GM19372 (cell line): ENCODE measurements around the gene CD28.

Experiments
- ATAC-seq: cut with Tn5 transposase; IDR thresholded peaks from one replicate; pipeline ENCODE4 v1.9.1; 2021; ENCODE audit warnings: mild to moderate bottlenecking, low read depth, moderate library complexity; ENCODE audit not compliant: unreplicated experiment

CD28 gene

GRCh38 chr2:203706403-203706802, at the start of gene CD28:
TSS of gene CD28 (plus strand) at chr2:203706639. CDS start at chr2:203706697, 58 bp downstream.
- ATAC-seq = peak; percentile 100

DNA sequence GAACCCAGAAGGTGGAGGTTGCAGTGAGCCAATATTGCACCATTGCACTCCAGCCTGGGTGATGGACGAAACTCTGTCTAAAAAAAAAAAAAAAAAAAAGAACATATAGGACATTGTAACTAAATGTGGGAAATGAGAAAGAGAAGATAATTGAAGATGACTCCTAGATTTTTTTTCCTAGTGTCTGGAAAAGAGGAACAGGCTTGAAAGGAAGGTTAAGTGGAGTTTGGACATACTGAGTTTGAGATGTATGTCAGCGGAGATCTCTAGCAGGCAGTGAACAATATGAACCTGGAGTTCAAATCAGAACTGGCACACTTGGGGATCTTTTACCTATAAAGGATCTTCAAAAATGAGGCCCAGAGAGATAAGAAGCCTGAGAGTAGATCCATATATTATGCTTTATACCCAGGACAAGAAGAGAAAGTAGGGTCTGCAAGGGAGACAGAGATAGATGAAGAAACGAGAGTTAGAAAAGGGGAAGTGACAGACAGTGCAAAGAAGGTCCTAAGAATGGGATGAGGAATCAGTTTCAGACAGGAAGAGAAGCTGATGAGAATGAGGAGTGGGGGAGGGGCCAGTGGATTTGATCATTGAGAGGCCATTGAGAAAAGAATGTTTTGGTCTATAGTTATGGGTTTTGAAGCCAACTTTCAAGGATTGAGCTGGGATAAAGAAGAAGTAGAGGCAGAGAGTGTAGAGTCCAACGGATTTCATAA, 46.9 kb upstream of the CD28 start:
- ATAC-seq = no peak

GRCh38 chr2:203660465-203660864, 46.0 kb upstream of the CD28 start:
- no peak for ATAC-seq

GRCh38 chr2:203661279-203661908, 45.0 kb upstream of the CD28 start:
- ATAC-seq = no peak

DNA sequence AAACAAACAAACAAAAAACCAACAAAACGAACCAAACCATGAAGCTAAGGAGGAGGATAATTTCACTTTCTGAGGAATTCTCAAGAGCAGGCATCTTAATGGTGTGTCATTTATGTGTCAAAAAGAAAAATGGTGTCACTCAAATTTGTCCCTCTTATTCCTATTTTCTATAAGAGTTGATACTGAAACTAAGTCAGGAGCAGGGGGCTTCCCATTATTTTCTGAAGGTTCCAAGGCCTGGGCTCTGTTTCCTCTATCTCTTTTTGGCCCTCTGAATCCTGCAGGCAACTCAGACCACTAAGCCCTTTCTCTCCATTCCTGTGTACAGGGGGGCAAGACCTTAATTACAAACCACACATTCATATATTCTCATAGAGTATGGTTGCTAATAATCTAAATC, 44.0 kb upstream of the CD28 start:
- ATAC-seq = no peak

DNA sequence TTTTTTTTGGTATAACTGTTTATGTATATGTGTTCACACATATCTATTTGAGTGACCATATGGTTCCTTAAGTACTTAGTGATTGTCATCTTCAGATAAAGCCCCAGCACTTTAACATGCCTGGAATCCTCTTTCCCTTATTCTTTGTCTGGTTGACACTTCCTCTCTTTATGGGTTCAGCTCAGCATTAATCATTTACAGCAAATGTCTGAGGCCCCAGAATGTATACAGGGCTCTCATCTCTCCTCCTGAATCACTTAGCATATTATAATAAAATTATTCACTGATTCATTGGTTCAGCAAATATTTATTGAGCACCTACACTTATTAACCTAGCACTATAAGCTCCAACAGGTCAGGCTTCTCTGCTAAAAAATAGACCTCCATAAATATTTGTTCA, 43.5 kb upstream of the CD28 start:
- no peak for ATAC-seq

- no peak for ATAC-seq
These were observed 42.2 kb upstream of the CD28 start for GRCh38 chr2:203664029-203664755.

- ATAC-seq = no peak
These were observed 38.6 kb upstream of the CD28 start for GRCh38 chr2:203667838-203668237.

GRCh38 chr2:203669820-203670219, 36.6 kb upstream of the CD28 start:
- ATAC-seq = no peak

GRCh38 chr2:203670939-203671338, 35.5 kb upstream of the CD28 start:
- ATAC-seq = no peak

DNA sequence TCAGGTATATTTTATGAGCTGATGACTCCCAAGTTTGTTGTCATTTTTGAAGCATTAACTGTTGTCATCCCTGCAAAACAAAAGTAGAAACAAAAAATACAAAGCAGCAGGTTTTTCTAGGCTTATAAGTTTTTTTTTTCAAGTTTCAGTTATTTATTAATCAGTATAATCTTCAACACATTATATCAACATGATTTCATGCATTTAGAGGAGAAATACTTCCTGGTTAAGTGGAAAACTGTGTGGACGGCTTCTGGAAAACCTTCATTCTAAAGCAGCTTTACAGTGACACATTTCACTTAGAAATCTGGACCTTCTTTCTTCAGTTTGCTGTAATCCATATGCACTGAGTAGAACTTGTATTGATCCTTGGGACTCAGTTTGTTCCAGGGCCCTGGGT, 34.6 kb upstream of the CD28 start:
- no peak for ATAC-seq

GRCh38 chr2:203672856-203673255, 33.6 kb upstream of the CD28 start:
- ATAC-seq = no peak

GRCh38 chr2:203673933-203674332, 32.5 kb upstream of the CD28 start:
- peak; percentile 92 for ATAC-seq

GRCh38 chr2:203675086-203675485, 31.4 kb upstream of the CD28 start:
- ATAC-seq = no peak

DNA sequence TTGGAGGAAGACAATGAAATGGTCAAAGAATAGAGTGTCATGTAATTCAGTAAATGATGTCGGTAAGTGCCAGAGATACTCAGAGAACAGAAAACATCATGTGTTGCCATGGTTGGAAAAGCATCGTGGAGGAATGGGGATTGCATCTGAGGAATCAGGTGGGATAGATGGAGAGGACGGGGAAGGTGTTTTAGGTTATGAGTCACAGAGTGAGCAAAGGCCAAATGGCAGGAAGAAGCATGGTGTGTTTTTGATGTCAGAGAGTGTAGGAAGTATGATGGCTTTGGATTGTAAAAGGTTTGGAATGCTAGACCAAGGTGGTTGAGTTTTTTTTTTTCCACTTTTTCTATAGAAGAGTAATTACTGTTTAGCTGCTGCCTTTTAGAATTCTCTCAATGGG, 27.5 kb upstream of the CD28 start:
- no peak for ATAC-seq

GRCh38 chr2:203679401-203679800, 27.0 kb upstream of the CD28 start:
- ATAC-seq = no peak

- no peak for ATAC-seq
These were observed 24.5 kb upstream of the CD28 start for GRCh38 chr2:203681978-203682377.

DNA sequence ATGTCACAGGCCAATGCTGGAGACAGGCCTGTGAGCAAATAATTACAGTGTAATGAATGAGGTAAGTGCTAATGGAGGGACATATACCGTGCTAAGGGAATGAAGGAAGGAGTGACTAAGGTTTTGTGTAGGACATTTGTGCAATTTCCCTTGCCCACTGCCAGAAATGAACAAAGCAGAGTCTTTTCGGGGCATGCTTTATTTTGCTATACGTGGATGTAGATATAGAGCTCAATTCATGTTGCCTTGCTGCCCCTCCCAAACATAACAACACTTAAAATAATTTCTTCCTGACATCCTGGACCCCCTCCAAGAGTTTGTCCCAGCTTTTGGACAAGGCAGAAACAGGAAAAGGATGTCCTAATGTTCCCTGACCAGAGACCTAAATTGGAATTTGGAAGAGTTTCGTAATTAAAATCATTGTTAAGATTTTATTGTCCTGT, 23.7 kb upstream of the CD28 start:
- ATAC-seq = no peak

GRCh38 chr2:203683421-203683820, 23.0 kb upstream of the CD28 start:
- no peak for ATAC-seq

GRCh38 chr2:203683932-203684556, 22.4 kb upstream of the CD28 start:
- peak; percentile 61 for ATAC-seq

DNA sequence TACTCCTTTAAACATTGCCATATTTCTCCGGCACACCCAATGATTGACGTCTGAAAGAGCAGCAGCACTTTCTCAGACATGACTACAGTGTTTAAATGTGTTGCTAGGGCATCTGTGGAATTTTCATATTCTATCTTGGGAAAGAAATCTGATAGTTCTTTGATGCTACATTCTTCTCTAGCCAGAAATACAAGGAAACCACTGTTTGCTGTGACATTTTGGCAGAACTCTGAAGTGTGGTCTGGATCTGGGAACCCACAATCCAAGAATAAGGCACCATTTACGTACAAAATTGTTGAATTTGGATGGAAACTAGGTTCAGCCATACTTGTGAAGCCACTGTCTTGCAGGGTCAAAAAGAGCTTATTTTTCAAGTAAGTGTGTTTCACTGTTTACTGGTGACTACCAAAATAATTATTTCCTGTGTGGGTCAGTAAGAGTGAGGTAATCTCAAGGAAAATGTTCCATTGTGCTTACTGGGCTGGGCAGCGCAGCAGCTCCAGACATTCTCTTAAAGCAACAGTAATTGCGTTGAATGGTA, 21.3 kb upstream of the CD28 start:
- no peak for ATAC-seq
